Measurements from ENCODE around the gene OR1I1. TPM values are rescaled to one million over a fixed set of nuclear protein-coding genes. Genes with fewer than 3 reads are reported as not detected.

Gene OR1I1
- total RNA-seq, 1 experiment from 2014 or later = not detected

GRCh38 chr19:15113245-15114152 is 31.5 kb downstream of the OR1I1 start:
- no peaks in the 10 kb centered on the region for H3K79me2 ChIP-seq (ENCODE audit: low read depth)
- no peaks in the 10 kb centered on the region for H3K9me3 ChIP-seq (ENCODE audit: insufficient read depth, low read depth)
- no peak overlapping the region for H2AFZ ChIP-seq
- H3K4me2 ChIP-seq = no peak overlapping the region
- POLR2A ChIA-PET (ENCODE audit: unreplicated experiment) = interaction anchor here (0.7 kb wide), 1 partner anchor 341 kb away, joined by 5 read pairs; no protein-coding TSS in a partner anchor
- H4K20me1 ChIP-seq (ENCODE audit: insufficient read depth) = no peaks in the 10 kb centered on the region
- no peaks in the 10 kb centered on the region for H3K27me3 ChIP-seq (ENCODE audit: insufficient read depth, low read depth)
- peaks cover 2% of the 10 kb centered on the region; the same call in 1 of the 2 replicates for H3K4me1 ChIP-seq (replicated peaks; ENCODE audit: insufficient read depth)
- CTCF ChIA-PET = no interaction called here
- DNase-seq = no peak
- BruUV-seq (replicated peaks) = no TSS peak
- no peak overlapping the region for H3K4me3 ChIP-seq
- intact Hi-C loops (cut with micrococcal nuclease; ENCODE audit: unreplicated experiment) = no loop called here
- no peak overlapping the region for H3K27ac ChIP-seq
- no peak for TF ChIP-seq CTCF (conservative IDR thresholded peaks at IDR 0.05)
- TF ChIP-seq EZH2 (IDR thresholded peaks at IDR 0.05; ENCODE audit: low read depth) = no peak
- no peaks in the 10 kb centered on the region for H3K9me2 ChIP-seq (ENCODE audit: insufficient read depth)
- peaks cover 10% of the 10 kb centered on the region; the same call in 1 of the 2 replicates for H3K36me3 ChIP-seq (ENCODE audit: low read depth)
- peaks cover 48% of the 10 kb centered on the region; the same call in 1 of the 2 replicates for H3F3A ChIP-seq (ENCODE audit: insufficient read depth, low read depth)

DNA sequence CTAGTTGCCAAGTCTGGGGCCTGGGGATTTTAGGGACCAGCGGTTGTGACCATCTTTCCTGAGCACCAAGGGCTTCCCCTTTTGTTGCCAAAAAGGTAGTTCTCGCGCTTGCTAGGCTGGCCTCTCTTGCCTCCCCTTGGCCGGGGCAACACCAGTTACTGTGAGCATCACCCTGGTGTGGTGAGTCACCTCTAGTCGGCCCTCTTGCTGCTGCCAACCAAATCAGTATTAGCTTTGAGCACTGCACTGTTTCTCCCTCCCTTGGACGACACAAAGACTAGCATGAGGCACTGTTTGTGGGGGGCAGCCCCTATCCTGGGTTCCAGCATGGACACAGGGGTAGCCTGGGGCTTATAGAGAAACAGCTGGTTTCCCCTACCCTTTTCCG is 32.1 kb downstream of the OR1I1 start:
- Histone ChIP-seq H3K9me3 (ENCODE audit: insufficient read depth, low read depth) (no peaks in the 10 kb centered on the region), H3K9me2 (ENCODE audit: insufficient read depth) (no peaks in the 10 kb centered on the region), H3K27me3 (ENCODE audit: insufficient read depth, low read depth) (no peaks in the 10 kb centered on the region), H3K36me3 (ENCODE audit: low read depth) (peaks cover 17% of the 10 kb centered on the region), H3K4me2 (no peak overlapping the region), H3K79me2 (ENCODE audit: low read depth) (no peaks in the 10 kb centered on the region), H3K4me3 (no peak overlapping the region), H4K20me1 (ENCODE audit: insufficient read depth) (no peaks in the 10 kb centered on the region), H2AFZ (no peak overlapping the region), H3F3A (ENCODE audit: insufficient read depth, low read depth) (peaks cover 44% of the 10 kb centered on the region; the same call in 1 of the 2 replicates), H3K27ac (no peak overlapping the region), H3K4me1 (replicated peaks; ENCODE audit: insufficient read depth) (peaks cover 5% of the 10 kb centered on the region; the same call in 1 of the 2 replicates)
- no peak for DNase-seq
- no TSS peak for BruUV-seq (replicated peaks)
- ChIA-PET CTCF (no interaction called here), POLR2A (ENCODE audit: unreplicated experiment) (no interaction called here)
- intact Hi-C loops (cut with micrococcal nuclease; ENCODE audit: unreplicated experiment) = no loop called here
- no peak for TF ChIP-seq CTCF (conservative IDR thresholded peaks at IDR 0.05)
- no peak for TF ChIP-seq EZH2 (IDR thresholded peaks at IDR 0.05; ENCODE audit: low read depth)

DNA sequence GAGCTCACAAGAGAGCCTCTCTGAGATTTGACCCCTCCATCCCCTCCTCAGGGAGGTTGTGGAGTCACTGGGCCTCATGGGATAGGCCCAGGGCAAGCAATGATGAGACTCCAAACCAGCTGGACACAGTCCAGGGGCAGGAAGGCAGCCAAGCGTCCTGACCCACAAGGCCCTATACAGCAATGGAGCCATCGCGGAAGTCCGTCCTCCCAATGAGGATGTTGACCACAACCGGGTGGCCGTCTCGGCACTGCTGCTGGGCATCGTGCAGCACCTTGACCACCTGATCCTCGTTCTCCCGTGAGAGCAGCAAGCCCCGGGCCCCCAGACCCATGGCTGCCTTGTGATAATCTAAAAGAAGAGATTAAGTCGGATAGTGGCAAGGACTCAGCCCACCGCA is 33.1 kb downstream of the OR1I1 start:
- no TSS peak for BruUV-seq (replicated peaks)
- CTCF ChIA-PET = interaction anchor here (0.5 kb wide), 1 partner anchor 1157 kb away, joined by 13 read pairs; no protein-coding TSS in a partner anchor
- no peak overlapping the region for H3K4me2 ChIP-seq
- no peak for TF ChIP-seq CTCF (conservative IDR thresholded peaks at IDR 0.05)
- no peak for TF ChIP-seq EZH2 (IDR thresholded peaks at IDR 0.05; ENCODE audit: low read depth)
- POLR2A ChIA-PET (ENCODE audit: unreplicated experiment) = no interaction called here
- peaks cover 26% of the 10 kb centered on the region for H3K36me3 ChIP-seq (ENCODE audit: low read depth)
- intact Hi-C loops (cut with micrococcal nuclease; ENCODE audit: unreplicated experiment) = no loop called here
- no peaks in the 10 kb centered on the region for H4K20me1 ChIP-seq (ENCODE audit: insufficient read depth)
- H3K27ac ChIP-seq = no peak overlapping the region
- peaks cover 5% of the 10 kb centered on the region; the same call in 1 of the 2 replicates for H3K4me1 ChIP-seq (replicated peaks; ENCODE audit: insufficient read depth)
- H3K4me3 ChIP-seq = no peak overlapping the region
- no peak overlapping the region for H2AFZ ChIP-seq
- H3K9me2 ChIP-seq (ENCODE audit: insufficient read depth) = no peaks in the 10 kb centered on the region
- peaks cover 44% of the 10 kb centered on the region; the same call in 1 of the 2 replicates for H3F3A ChIP-seq (ENCODE audit: insufficient read depth, low read depth)
- no peaks in the 10 kb centered on the region for H3K27me3 ChIP-seq (ENCODE audit: insufficient read depth, low read depth)
- no peaks in the 10 kb centered on the region for H3K9me3 ChIP-seq (ENCODE audit: insufficient read depth, low read depth)
- DNase-seq = no peak
- H3K79me2 ChIP-seq (ENCODE audit: low read depth) = no peaks in the 10 kb centered on the region

Measured in PC-9 (cell line).